ENCODE data around the gene APC. TPM values are rescaled to one million over a fixed set of nuclear protein-coding genes. Genes with fewer than 3 reads are reported as not detected.

Gene APC
- total and polyA plus RNA-seq, 2 of the 8 experiments (the other 6 are each of a cell fraction or from before 2014, with no cell fraction given) = 6.8 to 41.9 TPM

DNA sequence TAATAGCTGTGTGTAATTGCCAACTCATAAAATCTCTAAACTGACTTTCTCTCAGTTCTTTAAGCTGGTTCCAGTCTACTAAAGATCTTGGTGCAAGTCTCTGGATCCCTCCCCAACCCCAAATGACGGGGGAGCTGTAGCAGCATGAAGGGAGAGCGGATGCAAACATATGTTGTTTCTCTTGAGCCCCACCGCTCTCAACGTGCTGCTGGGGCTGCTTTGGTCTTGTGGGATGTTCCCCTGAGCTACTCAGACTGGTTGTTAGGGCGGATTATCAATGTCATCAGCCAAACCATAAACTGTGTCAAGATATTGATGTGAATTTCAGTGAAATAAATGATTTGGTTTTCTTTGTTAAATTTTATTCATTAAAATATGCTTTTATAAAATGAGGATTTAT, 40.9 kb upstream of the APC start:
- Histone ChIP-seq H3K4me1 (replicated peaks in 1 of 4; ENCODE audit: control insufficient read depth in 3 of 4, insufficient read depth in 4 of 4, low read length in 3 of 4) (no peaks in the 10 kb centered on the region), H2AK5ac (ENCODE audit: low read depth, low read length) (no peak overlapping the region), H3K27me3 (replicated peaks in 1 of 4; ENCODE audit: control insufficient read depth in 3 of 4, extremely low read depth in 1 of 4, insufficient read depth in 3 of 4, low read length in 3 of 4) (no peaks in the 10 kb centered on the region), H3K23me2 (ENCODE audit: low read depth, low read length) (no peaks in the 10 kb centered on the region; the same call in 1 of the 2 replicates), H3K56ac (replicated peaks; ENCODE audit: insufficient read length, low read depth, low read length) (no peak overlapping the region), H3K4me2 (ENCODE audit: insufficient read depth in 1 of 2, low read depth in 2 of 2, low read length in 2 of 2) (no peak overlapping the region), H2BK15ac (ENCODE audit: low read length) (no peak overlapping the region), H3K79me2 (ENCODE audit: control insufficient read depth in 1 of 2, insufficient read depth in 2 of 2, low read length in 2 of 2) (no peaks in the 10 kb centered on the region), H2BK120ac (replicated peaks; ENCODE audit: low read depth, low read length) (no peak overlapping the region), H2AFZ (ENCODE audit: low read length) (no peak overlapping the region), H3K79me1 (ENCODE audit: low read depth, low read length) (no peaks in the 10 kb centered on the region), H3K4ac (replicated peaks; ENCODE audit: insufficient read length, low read depth, low read length) (no peak overlapping the region), H4K20me1 (replicated peaks in 1 of 2; ENCODE audit: control insufficient read depth in 1 of 2, insufficient read depth in 2 of 2, low read length in 2 of 2) (no peaks in the 10 kb centered on the region), H4K91ac (replicated peaks; ENCODE audit: insufficient read length, low read length) (no peak overlapping the region), H3K27ac (ENCODE audit: low read depth, low read length) (no peak overlapping the region), H3K36me3 (ENCODE audit: control insufficient read depth in 2 of 4, insufficient read depth in 4 of 4, low read length in 3 of 4) (no peaks in the 10 kb centered on the region), H3K4me3 (ENCODE audit: extremely low read depth in 1 of 4, insufficient read depth in 2 of 4, low read depth in 3 of 4, low read length in 4 of 4) (no peak overlapping the region), H3K18ac (ENCODE audit: extremely low read depth, low read length) (no peak overlapping the region), H3K9me3 (ENCODE audit: insufficient read depth in 2 of 2, low read depth in 1 of 2, low read length in 1 of 2) (no peaks in the 10 kb centered on the region), H4K8ac (ENCODE audit: extremely low read depth, insufficient read depth, low read length) (no peak overlapping the region), H2BK5ac (ENCODE audit: low read depth, low read length) (no peak overlapping the region), H3K23ac (ENCODE audit: insufficient read length) (no peak overlapping the region), H2BK12ac (ENCODE audit: low read depth, low read length) (no peak overlapping the region), H3K14ac (ENCODE audit: insufficient read length) (no peak overlapping the region), H3K9ac (replicated peaks in 1 of 4; ENCODE audit: extremely low read depth in 1 of 4, low read depth in 3 of 4, low read length in 3 of 4) (no peak overlapping the region), H4K5ac (ENCODE audit: insufficient read length, low read depth, low read length) (no peak overlapping the region), H2BK20ac (ENCODE audit: low read length) (no peak overlapping the region)
- FAIRE-seq (no peak), DNase-seq (ENCODE audit: low read depth in 1 of 2, low spot score in 2 of 2) (no peak)
- WGBS, 2 experiments (ENCODE audit: extremely low coverage in 1 of 2, insufficient coverage in 1 of 2, insufficient read length in 1 of 2, insufficient replicate concordance in 2 of 2, low coverage in 1 of 2, low lambda C conversion rate in 2 of 2, missing lambda C conversion rate in 1 of 2) = 63% methylated on average over 5 of the region's 5 CpGs; no CpG with 5 or more reads in 1 of the 2 experiments
- ChIA-PET POLR2A (ENCODE audit: partially characterized antibody) (interaction anchor here (0.9 to 1.0 kb wide), 2 partner anchors 9 to 10 kb away, joined by 3 to 7 read pairs; no protein-coding TSS in a partner anchor), CTCF (ENCODE audit: partially characterized antibody) (interaction anchor here (1.7 kb wide), 1 partner anchor 8 kb away, joined by 4 read pairs; no protein-coding TSS in a partner anchor)
- TF ChIP-seq, protein P1, sequence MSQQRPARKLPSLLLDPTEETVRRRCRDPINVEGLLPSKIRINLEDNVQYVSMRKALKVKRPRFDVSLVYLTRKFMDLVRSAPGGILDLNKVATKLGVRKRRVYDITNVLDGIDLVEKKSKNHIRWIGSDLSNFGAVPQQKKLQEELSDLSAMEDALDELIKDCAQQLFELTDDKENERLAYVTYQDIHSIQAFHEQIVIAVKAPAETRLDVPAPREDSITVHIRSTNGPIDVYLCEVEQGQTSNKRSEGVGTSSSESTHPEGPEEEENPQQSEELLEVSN (IDR thresholded peaks at IDR 0.05) = no peak
- no peak for TF ChIP-seq CREB1 (IDR thresholded peaks at IDR 0.05)
- no peak for TF ChIP-seq SP1 (IDR thresholded peaks at IDR 0.05; ENCODE audit: low read depth, low read length)
- no peak for TF ChIP-seq CBX5 (IDR thresholded peaks at IDR 0.05; ENCODE audit: low read depth, low read length)
- no peak for TF ChIP-seq CEBPB (IDR thresholded peaks at IDR 0.05; ENCODE audit: low read depth, low read length)
- TF ChIP-seq NRF1 (IDR thresholded peaks at IDR 0.05; ENCODE audit: low read depth, low read length) = no peak
- TF ChIP-seq TAF7 (optimal IDR thresholded peaks at IDR 0.05; ENCODE audit: borderline replicate concordance, low read depth, low read length) = no peak
- no peak for TF ChIP-seq YY1 (IDR thresholded peaks at IDR 0.05; ENCODE audit: low read depth, low read length)
- TF ChIP-seq, protein P2, sequence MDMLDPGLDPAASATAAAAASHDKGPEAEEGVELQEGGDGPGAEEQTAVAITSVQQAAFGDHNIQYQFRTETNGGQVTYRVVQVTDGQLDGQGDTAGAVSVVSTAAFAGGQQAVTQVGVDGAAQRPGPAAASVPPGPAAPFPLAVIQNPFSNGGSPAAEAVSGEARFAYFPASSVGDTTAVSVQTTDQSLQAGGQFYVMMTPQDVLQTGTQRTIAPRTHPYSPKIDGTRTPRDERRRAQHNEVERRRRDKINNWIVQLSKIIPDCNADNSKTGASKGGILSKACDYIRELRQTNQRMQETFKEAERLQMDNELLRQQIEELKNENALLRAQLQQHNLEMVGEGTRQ (IDR thresholded peaks at IDR 0.05; ENCODE audit: low read length) = no peak
- TF ChIP-seq ASH2L (IDR thresholded peaks at IDR 0.05; ENCODE audit: low read length) = no peak
- no peak for TF ChIP-seq SRF (IDR thresholded peaks at IDR 0.05; ENCODE audit: low read depth, low read length)
- TF ChIP-seq RFX5 (IDR thresholded peaks at IDR 0.05; ENCODE audit: borderline replicate concordance, low read depth, low read length) = no peak
